ENCODE measurements around the gene DEPDC5. TPM values are rescaled to one million over a fixed set of nuclear protein-coding genes. Genes with fewer than 3 reads are reported as not detected.

The DEPDC5 gene
- total and polyA plus RNA-seq, 9 of the 15 experiments (the other 6 are each of a cell fraction or from before 2014, with no cell fraction given) = 2.3 to 12.3 (median 10.7) TPM

DNA sequence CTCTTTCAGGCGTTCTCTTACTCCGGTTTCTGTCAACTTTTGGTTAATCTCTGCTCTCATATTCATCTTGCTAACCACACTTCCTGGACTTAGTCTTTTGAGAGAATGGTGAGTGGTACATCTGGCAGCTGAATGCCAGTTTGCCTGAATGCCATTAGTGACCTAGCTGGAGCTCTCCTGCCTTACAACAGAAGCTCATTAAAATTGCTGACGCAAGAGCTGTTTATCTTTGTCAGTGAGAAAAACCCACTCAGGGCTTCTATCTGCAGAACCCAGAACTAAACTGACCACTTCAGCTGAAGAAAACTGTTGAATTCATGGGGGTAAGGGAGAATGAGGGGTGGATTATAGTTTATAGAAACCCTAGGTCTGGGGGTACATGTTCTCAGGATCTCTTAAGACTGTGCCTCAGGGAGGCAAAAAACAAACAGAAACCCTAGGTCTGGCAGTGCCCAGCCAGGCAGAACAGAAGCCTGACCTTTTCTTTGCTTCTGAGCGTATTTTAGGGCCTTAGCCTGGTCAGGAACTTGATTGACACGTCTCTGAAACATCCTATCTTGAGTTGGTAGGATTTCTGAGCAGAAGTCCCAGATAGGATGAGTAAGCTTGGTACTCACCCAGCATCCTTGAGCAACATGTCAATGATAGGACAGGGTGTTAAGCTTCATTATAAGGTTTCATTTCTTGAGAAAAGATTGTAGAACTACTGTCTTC lies 137.7 kb downstream of the DEPDC5 start (continued):
- TF ChIP-seq, protein P1, sequence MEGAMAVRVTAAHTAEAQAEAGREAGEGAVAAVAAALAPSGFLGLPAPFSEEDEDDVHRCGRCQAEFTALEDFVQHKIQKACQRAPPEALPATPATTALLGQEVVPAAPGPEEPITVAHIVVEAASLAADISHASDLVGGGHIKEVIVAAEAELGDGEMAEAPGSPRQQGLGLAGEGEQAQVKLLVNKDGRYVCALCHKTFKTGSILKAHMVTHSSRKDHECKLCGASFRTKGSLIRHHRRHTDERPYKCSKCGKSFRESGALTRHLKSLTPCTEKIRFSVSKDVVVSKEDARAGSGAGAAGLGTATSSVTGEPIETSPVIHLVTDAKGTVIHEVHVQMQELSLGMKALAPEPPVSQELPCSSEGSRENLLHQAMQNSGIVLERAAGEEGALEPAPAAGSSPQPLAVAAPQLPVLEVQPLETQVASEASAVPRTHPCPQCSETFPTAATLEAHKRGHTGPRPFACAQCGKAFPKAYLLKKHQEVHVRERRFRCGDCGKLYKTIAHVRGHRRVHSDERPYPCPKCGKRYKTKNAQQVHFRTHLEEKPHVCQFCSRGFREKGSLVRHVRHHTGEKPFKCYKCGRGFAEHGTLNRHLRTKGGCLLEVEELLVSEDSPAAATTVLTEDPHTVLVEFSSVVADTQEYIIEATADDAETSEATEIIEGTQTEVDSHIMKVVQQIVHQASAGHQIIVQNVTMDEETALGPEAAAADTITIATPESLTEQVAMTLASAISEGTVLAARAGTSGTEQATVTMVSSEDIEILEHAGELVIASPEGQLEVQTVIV (CRISPR knock-in tag; IDR thresholded peaks at IDR 0.05; ENCODE audit: borderline replicate concordance) = no peak
- TF ChIP-seq ZNF668 (CRISPR knock-in tag; IDR thresholded peaks at IDR 0.05) = no peak
- TF ChIP-seq, protein P2, sequence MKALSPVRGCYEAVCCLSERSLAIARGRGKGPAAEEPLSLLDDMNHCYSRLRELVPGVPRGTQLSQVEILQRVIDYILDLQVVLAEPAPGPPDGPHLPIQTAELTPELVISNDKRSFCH (CRISPR knock-in tag; IDR thresholded peaks at IDR 0.05) = no peak
- TF ChIP-seq, protein P2 (tag; IDR thresholded peaks at IDR 0.05) = peak; percentile 23; the same call in 1 of the 2 replicates
- TF ChIP-seq MAFG (tag; conservative IDR thresholded peaks at IDR 0.05) = peak; percentile 69
- TF ChIP-seq, protein P3, sequence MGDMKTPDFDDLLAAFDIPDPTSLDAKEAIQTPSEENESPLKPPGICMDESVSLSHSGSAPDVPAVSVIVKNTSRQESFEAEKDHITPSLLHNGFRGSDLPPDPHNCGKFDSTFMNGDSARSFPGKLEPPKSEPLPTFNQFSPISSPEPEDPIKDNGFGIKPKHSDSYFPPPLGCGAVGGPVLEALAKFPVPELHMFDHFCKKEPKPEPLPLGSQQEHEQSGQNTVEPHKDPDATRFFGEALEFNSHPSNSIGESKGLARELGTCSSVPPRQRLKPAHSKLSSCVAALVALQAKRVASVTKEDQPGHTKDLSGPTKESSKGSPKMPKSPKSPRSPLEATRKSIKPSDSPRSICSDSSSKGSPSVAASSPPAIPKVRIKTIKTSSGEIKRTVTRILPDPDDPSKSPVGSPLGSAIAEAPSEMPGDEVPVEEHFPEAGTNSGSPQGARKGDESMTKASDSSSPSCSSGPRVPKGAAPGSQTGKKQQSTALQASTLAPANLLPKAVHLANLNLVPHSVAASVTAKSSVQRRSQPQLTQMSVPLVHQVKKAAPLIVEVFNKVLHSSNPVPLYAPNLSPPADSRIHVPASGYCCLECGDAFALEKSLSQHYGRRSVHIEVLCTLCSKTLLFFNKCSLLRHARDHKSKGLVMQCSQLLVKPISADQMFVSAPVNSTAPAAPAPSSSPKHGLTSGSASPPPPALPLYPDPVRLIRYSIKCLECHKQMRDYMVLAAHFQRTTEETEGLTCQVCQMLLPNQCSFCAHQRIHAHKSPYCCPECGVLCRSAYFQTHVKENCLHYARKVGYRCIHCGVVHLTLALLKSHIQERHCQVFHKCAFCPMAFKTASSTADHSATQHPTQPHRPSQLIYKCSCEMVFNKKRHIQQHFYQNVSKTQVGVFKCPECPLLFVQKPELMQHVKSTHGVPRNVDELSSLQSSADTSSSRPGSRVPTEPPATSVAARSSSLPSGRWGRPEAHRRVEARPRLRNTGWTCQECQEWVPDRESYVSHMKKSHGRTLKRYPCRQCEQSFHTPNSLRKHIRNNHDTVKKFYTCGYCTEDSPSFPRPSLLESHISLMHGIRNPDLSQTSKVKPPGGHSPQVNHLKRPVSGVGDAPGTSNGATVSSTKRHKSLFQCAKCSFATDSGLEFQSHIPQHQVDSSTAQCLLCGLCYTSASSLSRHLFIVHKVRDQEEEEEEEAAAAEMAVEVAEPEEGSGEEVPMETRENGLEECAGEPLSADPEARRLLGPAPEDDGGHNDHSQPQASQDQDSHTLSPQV (IDR thresholded peaks at IDR 0.05) = peak; percentile 80
- TF ChIP-seq, protein P4, sequence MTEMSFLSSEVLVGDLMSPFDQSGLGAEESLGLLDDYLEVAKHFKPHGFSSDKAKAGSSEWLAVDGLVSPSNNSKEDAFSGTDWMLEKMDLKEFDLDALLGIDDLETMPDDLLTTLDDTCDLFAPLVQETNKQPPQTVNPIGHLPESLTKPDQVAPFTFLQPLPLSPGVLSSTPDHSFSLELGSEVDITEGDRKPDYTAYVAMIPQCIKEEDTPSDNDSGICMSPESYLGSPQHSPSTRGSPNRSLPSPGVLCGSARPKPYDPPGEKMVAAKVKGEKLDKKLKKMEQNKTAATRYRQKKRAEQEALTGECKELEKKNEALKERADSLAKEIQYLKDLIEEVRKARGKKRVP (CRISPR knock-in tag; IDR thresholded peaks at IDR 0.05) = peak; percentile 76
- peak; percentile 35; the same call in 1 of the 2 replicates for TF ChIP-seq POLR2AphosphoS5 (IDR thresholded peaks at IDR 0.05; ENCODE audit: control insufficient read depth, insufficient read depth, low read depth, low read length)
- no peak for TF ChIP-seq HDAC1 (IDR thresholded peaks at IDR 0.05)
- peak; percentile 54 for TF ChIP-seq CBFA2T2 (conservative IDR thresholded peaks at IDR 0.05)
- peak; percentile 42; the same call in 1 of the 2 replicates for TF ChIP-seq JUND (IDR thresholded peaks at IDR 0.05; ENCODE audit: borderline replicate concordance, low read depth, low read length)
- TF ChIP-seq JUND (tag; IDR thresholded peaks at IDR 0.05; ENCODE audit: borderline replicate concordance, low read depth, low read length) = peak; percentile 38; the same call in 1 of the 3 replicates
- peak; percentile 81; the same call in 1 of the 2 replicates for TF ChIP-seq EP300 (IDR thresholded peaks at IDR 0.05; ENCODE audit: low read length)
- peak; percentile 41; the same call in 1 of the 2 replicates for TF ChIP-seq NFE2 (IDR thresholded peaks at IDR 0.05; ENCODE audit: low read depth)
- 0 out of 2 replicates have a peak, but pooled peaks have one; percentile 46 for TF ChIP-seq LEF1 (IDR thresholded peaks at IDR 0.05)
- peak; percentile 89 for TF ChIP-seq MEIS2 (IDR thresholded peaks at IDR 0.05; ENCODE audit: partially characterized antibody)
- TF ChIP-seq CREM (IDR thresholded peaks at IDR 0.05; ENCODE audit: low read depth) = peak; percentile 29; the same call in 1 of the 2 replicates
- no peak for TF ChIP-seq TAF1 (IDR thresholded peaks at IDR 0.05; ENCODE audit: control insufficient read depth, extremely low read depth, insufficient read depth, low read length, severe bottlenecking)
- peak; percentile 62; the same call in 1 of the 2 replicates for TF ChIP-seq MECOM (CRISPR knock-in tag; IDR thresholded peaks at IDR 0.05)
- TF ChIP-seq ZFP36 (IDR thresholded peaks at IDR 0.05; ENCODE audit: low read depth, low read length, partially characterized antibody) = no peak
- TF ChIP-seq ATF7 (IDR thresholded peaks at IDR 0.05) = peak; percentile 15; the same call in 1 of the 2 replicates

Measured in K562 (cell line).